ENCODE results near the gene SEMA7A.

The SEMA7A gene

GRCh38 chr15:74429781-74430400 lies 3.9 kb downstream of the SEMA7A start:
- Histone ChIP-seq H3K4me3 (ENCODE audit: low read length) (no peak overlapping the region), H3K27ac (ENCODE audit: low read length) (no peak overlapping the region)

GRCh38 chr15:74428970-74429780 lies 4.6 kb downstream of the SEMA7A start:
- DNase-seq (ENCODE audit: low read depth, low spot score), result no peak
- Histone ChIP-seq H3K4me1 (ENCODE audit: control insufficient read depth, insufficient read depth, low read length) (0 out of 2 replicates have a peak, but pooled peaks cover 2% of the 10 kb centered on the region), H3K9me3 (ENCODE audit: control insufficient read depth, insufficient read depth, low read length) (no peaks in the 10 kb centered on the region), H3K36me3 (ENCODE audit: control insufficient read depth, insufficient read depth, low read length) (no peaks in the 10 kb centered on the region; the same call in 1 of the 2 replicates), H3K4me3 (ENCODE audit: low read length) (no peak overlapping the region), H3K27me3 (ENCODE audit: control insufficient read depth, insufficient read depth, low read length) (no peaks in the 10 kb centered on the region; the same call in 1 of the 2 replicates), H3K27ac (ENCODE audit: low read length) (no peak overlapping the region)
- no CpG with 5 or more reads among the region's 14 CpGs for WGBS (ENCODE audit: insufficient coverage, insufficient read length)

More at GRCh38 chr15:74429781-74430400, 3.9 kb downstream of the SEMA7A start:
- no peak for DNase-seq (ENCODE audit: low read depth, low spot score)
- Histone ChIP-seq H3K36me3 (ENCODE audit: control insufficient read depth, insufficient read depth, low read length) (no peaks in the 10 kb centered on the region; the same call in 1 of the 2 replicates), H3K4me1 (ENCODE audit: control insufficient read depth, insufficient read depth, low read length) (0 out of 2 replicates have a peak, but pooled peaks cover 2% of the 10 kb centered on the region), H3K9me3 (ENCODE audit: control insufficient read depth, insufficient read depth, low read length) (no peaks in the 10 kb centered on the region), H3K27me3 (ENCODE audit: control insufficient read depth, insufficient read depth, low read length) (no peaks in the 10 kb centered on the region; the same call in 1 of the 2 replicates)
- WGBS (ENCODE audit: insufficient coverage, insufficient read length), result no CpG with 5 or more reads among the region's 6 CpGs

DNA sequence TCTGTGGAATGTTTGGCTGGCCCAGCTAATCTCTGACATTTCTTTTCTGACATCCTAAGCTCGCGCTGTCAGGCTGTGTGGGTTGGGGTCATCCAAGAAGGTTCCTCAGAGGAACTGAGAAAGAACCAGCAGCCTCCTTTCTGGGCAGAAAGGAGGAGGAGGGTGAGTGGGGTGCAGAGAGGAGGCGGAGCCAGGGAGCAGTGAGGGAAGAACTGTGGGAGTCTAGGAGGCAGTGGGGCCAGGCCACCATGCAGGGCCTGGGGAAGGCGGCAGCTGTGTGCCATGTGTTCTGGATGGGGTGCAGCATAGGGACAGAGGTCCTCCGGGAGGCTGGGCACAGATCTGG lies 5.3 kb downstream of the SEMA7A start:
- H3K36me3 ChIP-seq (ENCODE audit: control insufficient read depth, insufficient read depth, low read length), result no peaks in the 10 kb centered on the region; the same call in 1 of the 2 replicates
- no CpG with 5 or more reads among the region's 5 CpGs for WGBS (ENCODE audit: insufficient coverage, insufficient read length)
- no peaks in the 10 kb centered on the region; the same call in 1 of the 2 replicates for H3K27me3 ChIP-seq (ENCODE audit: control insufficient read depth, insufficient read depth, low read length)
- H3K27ac ChIP-seq (ENCODE audit: low read length), result no peak overlapping the region
- H3K9me3 ChIP-seq (ENCODE audit: control insufficient read depth, insufficient read depth, low read length), result no peaks in the 10 kb centered on the region
- H3K4me3 ChIP-seq (ENCODE audit: low read length), result no peak overlapping the region
- H3K4me1 ChIP-seq (ENCODE audit: control insufficient read depth, insufficient read depth, low read length), result 0 out of 2 replicates have a peak, but pooled peaks cover 3% of the 10 kb centered on the region
- DNase-seq (ENCODE audit: low read depth, low spot score), result no peak

DNA sequence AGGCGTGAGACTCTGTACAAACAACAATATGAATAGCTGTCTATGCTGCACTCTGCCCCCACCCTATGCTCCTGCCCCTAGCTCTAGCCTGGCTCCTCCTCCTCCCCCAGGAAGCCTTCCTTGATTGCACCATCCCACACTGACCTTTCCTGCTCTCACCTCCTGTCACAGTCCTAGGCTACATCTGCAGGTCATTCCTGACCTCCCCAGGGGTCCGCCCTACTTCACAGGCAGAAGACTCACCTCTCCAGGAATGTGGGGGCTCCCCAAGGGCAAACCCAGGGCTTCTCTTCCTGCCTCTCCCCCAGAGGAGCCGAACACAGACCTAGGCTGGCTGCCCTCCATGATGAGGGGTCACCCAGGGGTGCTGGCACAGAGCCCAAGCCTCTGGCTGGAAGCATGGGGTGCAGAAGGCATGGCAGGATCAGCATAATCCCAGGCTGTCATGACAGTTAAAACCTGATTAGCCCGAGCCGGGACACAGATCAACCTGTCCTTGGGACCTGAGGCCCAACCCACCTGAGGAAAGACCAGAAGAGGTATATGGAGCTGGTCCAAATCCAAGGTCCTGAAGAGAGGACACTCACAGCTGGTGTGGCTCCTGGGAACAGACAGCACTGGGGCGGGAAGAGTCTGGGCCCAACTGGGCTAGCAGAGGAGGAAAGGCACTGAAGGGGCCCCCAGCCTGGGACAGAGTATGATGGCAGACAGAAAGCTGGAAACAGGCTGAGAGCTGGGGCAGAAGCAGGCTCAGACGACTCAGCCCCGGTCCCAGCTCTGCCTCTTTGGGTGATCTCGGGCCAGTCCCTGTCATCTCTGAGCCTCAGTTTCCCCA lies 5.9 kb downstream of the SEMA7A start:
- Histone ChIP-seq H3K36me3 (ENCODE audit: control insufficient read depth, insufficient read depth, low read length) (no peaks in the 10 kb centered on the region; the same call in 1 of the 2 replicates), H3K4me1 (ENCODE audit: control insufficient read depth, insufficient read depth, low read length) (peaks cover 8% of the 10 kb centered on the region), H3K27ac (ENCODE audit: low read length) (no peak overlapping the region), H3K4me3 (ENCODE audit: low read length) (no peak overlapping the region), H3K9me3 (ENCODE audit: control insufficient read depth, insufficient read depth, low read length) (no peaks in the 10 kb centered on the region), H3K27me3 (ENCODE audit: control insufficient read depth, insufficient read depth, low read length) (no peaks in the 10 kb centered on the region; the same call in 1 of the 2 replicates)
- no peak for DNase-seq (ENCODE audit: low read depth, low spot score)
- WGBS (ENCODE audit: insufficient coverage, insufficient read length), result no CpG with 5 or more reads among the region's 9 CpGs

DNA sequence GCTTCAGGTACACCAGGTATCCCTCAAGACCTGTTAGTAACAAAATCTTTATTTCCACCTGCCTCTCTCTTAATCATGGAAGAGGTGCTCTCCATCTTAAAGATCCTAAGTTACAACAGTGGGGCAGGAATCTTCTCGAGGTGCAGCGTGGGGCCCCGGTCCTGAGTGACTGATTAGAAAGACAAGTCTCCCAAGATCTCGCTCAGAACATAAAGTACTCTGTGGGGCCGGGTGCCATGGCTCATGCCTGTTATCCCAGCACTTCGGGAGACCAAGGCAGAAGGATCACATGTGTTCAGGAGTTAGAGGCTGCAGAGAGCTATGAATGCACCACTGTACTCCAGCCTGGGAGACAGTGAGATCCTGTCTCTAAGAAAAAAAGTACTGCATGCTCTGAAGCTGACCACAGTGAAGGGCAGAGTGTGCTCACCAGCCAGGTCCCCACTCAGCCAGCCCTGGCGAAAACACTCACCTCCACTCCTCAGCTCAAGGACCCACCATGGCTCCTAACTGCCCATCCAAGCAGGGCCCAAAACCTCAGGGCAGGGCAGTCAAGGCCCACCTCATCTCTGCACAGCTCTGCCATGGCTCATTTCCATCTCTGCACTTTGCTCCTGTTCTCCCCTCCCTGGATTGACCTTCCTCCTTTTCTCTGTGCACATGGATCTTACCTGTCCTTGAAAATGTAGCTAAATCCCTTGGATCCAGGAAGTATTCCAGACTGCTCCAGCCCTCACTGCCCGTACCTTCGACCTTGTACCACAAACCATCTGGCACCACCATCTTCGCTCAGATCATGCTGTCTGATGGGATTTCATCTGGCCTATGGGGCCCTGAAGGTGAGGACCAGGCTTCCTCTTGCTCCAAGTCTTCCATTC lies 7.1 kb downstream of the SEMA7A start:
- DNase-seq (ENCODE audit: low read depth, low spot score), result no peak
- no peaks in the 10 kb centered on the region for H3K9me3 ChIP-seq (ENCODE audit: control insufficient read depth, insufficient read depth, low read length)
- no peak overlapping the region for H3K27ac ChIP-seq (ENCODE audit: low read length)
- no peaks in the 10 kb centered on the region; the same call in 1 of the 2 replicates for H3K36me3 ChIP-seq (ENCODE audit: control insufficient read depth, insufficient read depth, low read length)
- peaks cover 15% of the 10 kb centered on the region for H3K4me1 ChIP-seq (ENCODE audit: control insufficient read depth, insufficient read depth, low read length)
- no peak overlapping the region for H3K4me3 ChIP-seq (ENCODE audit: low read length)
- WGBS (ENCODE audit: insufficient coverage, insufficient read length), result no CpG with 5 or more reads among the region's 10 CpGs
- H3K27me3 ChIP-seq (ENCODE audit: control insufficient read depth, insufficient read depth, low read length), result no peaks in the 10 kb centered on the region

DNA sequence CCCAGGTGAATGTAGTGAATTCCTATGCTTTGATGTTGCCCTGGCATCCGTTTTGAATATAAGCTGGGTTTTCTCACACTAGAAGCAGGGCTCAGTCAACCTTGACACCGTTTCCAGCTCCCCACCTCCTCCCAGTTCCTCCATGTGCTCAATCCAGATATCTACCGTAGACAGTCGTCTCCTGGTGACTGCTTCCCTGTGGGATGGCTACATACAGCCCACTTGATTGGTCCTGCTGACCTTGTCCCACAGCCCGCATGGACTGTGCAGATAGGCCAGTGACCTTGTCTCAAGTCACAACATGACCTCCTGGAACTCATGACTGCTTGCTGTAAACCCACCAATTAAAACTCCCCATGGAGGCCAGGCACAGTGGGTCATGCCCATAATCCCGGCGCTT lies 8.1 kb downstream of the SEMA7A start:
- Histone ChIP-seq H3K27me3 (ENCODE audit: control insufficient read depth, insufficient read depth, low read length) (no peaks in the 10 kb centered on the region), H3K4me1 (ENCODE audit: control insufficient read depth, insufficient read depth, low read length) (peaks cover 15% of the 10 kb centered on the region), H3K27ac (ENCODE audit: low read length) (no peak overlapping the region), H3K9me3 (ENCODE audit: control insufficient read depth, insufficient read depth, low read length) (no peaks in the 10 kb centered on the region), H3K4me3 (ENCODE audit: low read length) (no peak overlapping the region), H3K36me3 (ENCODE audit: control insufficient read depth, insufficient read depth, low read length) (no peaks in the 10 kb centered on the region; the same call in 1 of the 2 replicates)
- no peak for DNase-seq (ENCODE audit: low read depth, low spot score)
- no CpG with 5 or more reads among the region's 7 CpGs for WGBS (ENCODE audit: insufficient coverage, insufficient read length)

DNA sequence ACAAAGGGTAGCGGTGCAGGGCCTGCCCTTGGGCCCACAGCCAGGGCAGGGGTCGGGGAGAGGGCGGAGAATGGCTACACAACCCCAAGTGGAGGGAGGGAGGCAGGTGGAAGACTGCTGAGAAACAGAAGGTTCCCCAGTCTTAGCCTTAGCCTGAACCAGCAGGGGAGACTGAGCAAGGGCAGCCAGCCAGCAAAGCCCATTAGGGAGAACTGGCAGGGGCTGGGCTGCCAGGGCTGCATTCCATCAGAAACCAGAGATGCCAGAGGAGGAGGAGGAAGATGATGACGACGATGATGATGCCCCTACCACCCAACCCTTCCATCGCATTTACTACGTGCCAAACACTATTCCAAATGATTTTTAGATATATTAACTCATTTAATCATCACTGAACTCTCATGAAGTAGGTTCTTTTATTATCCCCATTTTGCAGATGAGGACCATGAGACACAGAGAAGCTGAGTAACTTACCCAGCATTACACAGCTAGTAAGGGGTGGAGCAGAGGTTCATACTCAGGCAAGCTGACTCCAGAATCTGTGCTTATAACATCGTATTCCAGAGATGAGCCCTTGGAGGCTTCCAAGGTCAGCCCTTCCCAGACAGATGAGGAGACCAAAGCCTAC lies 8.7 kb downstream of the SEMA7A start:
- Histone ChIP-seq H3K27me3 (ENCODE audit: control insufficient read depth, insufficient read depth, low read length) (no peaks in the 10 kb centered on the region), H3K9me3 (ENCODE audit: control insufficient read depth, insufficient read depth, low read length) (no peaks in the 10 kb centered on the region), H3K27ac (ENCODE audit: low read length) (no peak overlapping the region), H3K4me3 (ENCODE audit: low read length) (no peak overlapping the region), H3K4me1 (ENCODE audit: control insufficient read depth, insufficient read depth, low read length) (peaks cover 15% of the 10 kb centered on the region), H3K36me3 (ENCODE audit: control insufficient read depth, insufficient read depth, low read length) (no peaks in the 10 kb centered on the region; the same call in 1 of the 2 replicates)
- DNase-seq (ENCODE audit: low read depth, low spot score), result no peak
- WGBS (ENCODE audit: insufficient coverage, insufficient read length), result 100% methylated on average over 2 of the region's 8 CpGs

GRCh38 chr15:74423431-74424257 lies 10.1 kb downstream of the SEMA7A start:
- WGBS (ENCODE audit: insufficient coverage, insufficient read length), result no CpG with 5 or more reads among the region's 10 CpGs
- DNase-seq (ENCODE audit: low read depth, low spot score), result no peak
- H3K27me3 ChIP-seq (ENCODE audit: control insufficient read depth, insufficient read depth, low read length), result no peaks in the 10 kb centered on the region
- no peak overlapping the region for H3K27ac ChIP-seq (ENCODE audit: low read length)
- no peak overlapping the region for H3K4me3 ChIP-seq (ENCODE audit: low read length)
- no peaks in the 10 kb centered on the region for H3K9me3 ChIP-seq (ENCODE audit: control insufficient read depth, insufficient read depth, low read length)
- no peaks in the 10 kb centered on the region for H3K36me3 ChIP-seq (ENCODE audit: control insufficient read depth, insufficient read depth, low read length)
- peaks cover 14% of the 10 kb centered on the region for H3K4me1 ChIP-seq (ENCODE audit: control insufficient read depth, insufficient read depth, low read length)
